A673 (cell line): ENCODE measurements around the gene CLCN2. TPM values are rescaled to one million over a fixed set of nuclear protein-coding genes. Genes with fewer than 3 reads are reported as not detected.

Source experiments
- BruUV-seq: library from RNA; stranded (reverse); fragments of 400-500 nt; replicated peaks from 2 replicates; lab custom pipeline; 2021; lab: Mats Ljungman, UMichigan
- CTCF ChIA-PET: fragments of 300-600 bp; sonication (Branson Sonifier 250); formaldehyde crosslinking; loops from one replicate; lab custom pipeline; 2022; ENCODE audit warnings: antibody characterized with exemption; lab: Charles Lee
- POLR2A ChIA-PET: fragments of 300-600 bp; sonication (Branson Sonifier 250); formaldehyde crosslinking; loops from one replicate; lab custom pipeline; 2022; ENCODE audit warnings: antibody characterized with exemption; ENCODE audit not compliant: low non-redundant PET; lab: Charles Lee
- DNase-seq: peaks from one replicate; pipeline ENCODE4 v3.0.0-alpha.2; 2015; ENCODE audit warnings: low spot score
- H3K27ac ChIP-seq: fragments of 200-600 bp; sonication (generic); 2 replicates; pipeline ENCODE4 v1.5.1; 2016; ENCODE audit warnings: mixed run types, low read depth, mild to moderate bottlenecking, mixed read lengths, antibody characterized with exemption, low read length; ENCODE audit not compliant: poor library complexity, severe bottlenecking
- H3K27me3 ChIP-seq: fragments of 200-600 bp; sonication (generic); replicated peaks from 2 replicates; pipeline ENCODE4 v1.6.1; 2017; ENCODE audit warnings: mixed run types, low read depth, mild to moderate bottlenecking, mixed read lengths, antibody characterized with exemption, low read length; ENCODE audit not compliant: insufficient read depth, poor library complexity
- H3K36me3 ChIP-seq: fragments of 200-600 bp; sonication (generic); 2 replicates; pipeline ENCODE4 v1.6.1; 2016; ENCODE audit warnings: mixed run types, mild to moderate bottlenecking, mixed read lengths, antibody characterized with exemption, low read length; ENCODE audit not compliant: insufficient read depth, poor library complexity, severe bottlenecking
- H3K4me1 ChIP-seq: fragments of 200-600 bp; sonication (generic); 2 replicates; pipeline ENCODE4 v1.6.1; 2017; ENCODE audit warnings: mixed run types, mild to moderate bottlenecking, mixed read lengths, antibody characterized with exemption, low read length; ENCODE audit not compliant: insufficient read depth, poor library complexity, severe bottlenecking
- H3K4me3 ChIP-seq: fragments of 200-600 bp; sonication (generic); 2 replicates; pipeline ENCODE4 v1.5.1; 2016; ENCODE audit warnings: low read depth, mixed run types, mild to moderate bottlenecking, mixed read lengths, low read length; ENCODE audit not compliant: poor library complexity, severe bottlenecking
- H3K9me3 ChIP-seq: fragments of 200-600 bp; sonication (generic); 2 replicates; pipeline ENCODE4 v1.6.1; 2016; ENCODE audit warnings: mixed run types, low read depth, mild to moderate bottlenecking, mixed read lengths, antibody characterized with exemption, low read length; ENCODE audit not compliant: poor library complexity, severe bottlenecking
- CTCF ChIP-seq: fragments of 300-800, 200-600 bp; sonication (generic); conservative IDR thresholded peaks from 2 replicates; pipeline ENCODE4 v1.5.1; 2017; ENCODE audit warnings: low read depth, mild to moderate bottlenecking, antibody characterized with exemption, low read length, moderate library complexity, mixed read lengths
- EZH2 ChIP-seq: fragments of 200-600 bp; sonication (generic); IDR thresholded peaks from 2 replicates; pipeline ENCODE4 v1.6.1; 2017; ENCODE audit warnings: borderline replicate concordance, low read depth, mild to moderate bottlenecking, mixed read lengths, antibody characterized with exemption, low read length; ENCODE audit not compliant: poor library complexity, severe bottlenecking
- intact Hi-C: fragments of 100-400 bp; cut with micrococcal nuclease; formaldehyde crosslinking; loops from one replicate; pipeline ENCODE4 v1.10.0; 2022; ENCODE audit not compliant: unreplicated experiment
- total RNA-seq: library from RNA; stranded (reverse); gene quantifications from 2 replicates; pipeline ENCODE4 v1.2.3, GENCODE V29; 2021

CLCN2 gene
- total RNA-seq, 1 experiment from 2014 or later, result 11.2 TPM

- no peaks in the 10 kb centered on the region for H3K27me3 ChIP-seq
- ChIA-PET POLR2A (no interaction called here), CTCF (no interaction called here)
- H3K9me3 ChIP-seq, result no peaks in the 10 kb centered on the region
- BruUV-seq, result no TSS peak
- no peak for DNase-seq
- intact Hi-C loops, result no loop called here
- TF ChIP-seq EZH2 (no peak), CTCF (no peak)
- H3K27ac ChIP-seq, result peak within 1 kb of the TSS; percentile 95
- H3K36me3 ChIP-seq, result peaks cover 29% of the 10 kb centered on the region
- peak within 1 kb of the TSS; percentile 90 for H3K4me3 ChIP-seq
- H3K4me1 ChIP-seq, result peaks cover 30% of the 10 kb centered on the region
Measured at GRCh38 chr3:184337399-184337714, 24.0 kb downstream of the CLCN2 start, which contains the start of gene FAM131A. Gene FAM131A, plus strand, starts transcription at chr3:184337600. Its CDS starts 31 bp downstream, at chr3:184337631.

DNA sequence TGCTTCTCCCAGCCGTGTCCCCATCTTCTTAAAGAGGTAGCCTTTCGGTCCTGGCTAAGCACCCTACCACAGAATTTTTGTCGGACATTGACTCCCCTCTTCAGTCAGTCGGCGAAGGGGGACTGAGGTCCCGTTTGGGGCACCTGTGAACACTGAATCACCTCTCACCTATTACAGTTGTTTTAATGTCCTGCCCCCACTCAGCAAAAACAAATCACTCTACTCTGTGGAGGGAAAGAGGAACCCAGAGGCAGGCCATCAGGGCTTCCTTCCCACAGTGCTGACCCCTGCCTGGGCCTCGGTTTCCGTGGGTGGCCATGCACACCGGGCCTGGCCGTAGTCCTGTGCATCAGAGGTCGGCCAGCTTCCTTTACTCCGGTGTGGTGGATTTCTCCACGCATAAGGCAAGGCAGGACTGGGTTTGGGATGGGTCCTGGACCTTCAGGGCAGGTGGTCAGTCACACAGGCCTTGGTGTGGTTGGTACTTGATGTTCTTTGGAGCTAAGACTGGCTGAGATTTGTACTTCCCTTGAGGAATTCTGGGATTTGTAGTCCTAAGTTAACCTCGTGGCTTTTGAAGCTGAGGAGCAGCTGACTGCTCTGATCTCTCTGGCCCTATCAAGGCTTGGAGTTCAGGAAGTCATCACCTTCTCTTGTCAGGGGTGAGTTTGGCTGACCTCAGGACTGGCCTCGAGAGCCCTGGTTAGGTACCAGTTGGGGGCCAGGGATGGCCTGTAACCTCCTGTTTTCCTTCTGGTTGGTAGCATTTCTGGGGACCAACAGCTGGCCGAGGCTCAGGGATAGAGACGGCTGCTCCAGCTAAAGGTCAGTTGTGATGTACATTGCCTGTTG is 24.6 kb downstream of the CLCN2 start:
- peak; percentile 59 for DNase-seq
- no peaks in the 10 kb centered on the region for H3K27me3 ChIP-seq
- no TSS peak for BruUV-seq
- peaks cover 34% of the 10 kb centered on the region for H3K36me3 ChIP-seq
- H3K27ac ChIP-seq, result peak overlapping the region; percentile 95
- intact Hi-C loops, result no loop called here
- ChIA-PET CTCF (no interaction called here), POLR2A (no interaction called here)
- H3K4me3 ChIP-seq, result peak overlapping the region; percentile 90
- peaks cover 30% of the 10 kb centered on the region for H3K4me1 ChIP-seq
- no peak for TF ChIP-seq CTCF
- no peak for TF ChIP-seq EZH2
- H3K9me3 ChIP-seq, result no peaks in the 10 kb centered on the region

DNA sequence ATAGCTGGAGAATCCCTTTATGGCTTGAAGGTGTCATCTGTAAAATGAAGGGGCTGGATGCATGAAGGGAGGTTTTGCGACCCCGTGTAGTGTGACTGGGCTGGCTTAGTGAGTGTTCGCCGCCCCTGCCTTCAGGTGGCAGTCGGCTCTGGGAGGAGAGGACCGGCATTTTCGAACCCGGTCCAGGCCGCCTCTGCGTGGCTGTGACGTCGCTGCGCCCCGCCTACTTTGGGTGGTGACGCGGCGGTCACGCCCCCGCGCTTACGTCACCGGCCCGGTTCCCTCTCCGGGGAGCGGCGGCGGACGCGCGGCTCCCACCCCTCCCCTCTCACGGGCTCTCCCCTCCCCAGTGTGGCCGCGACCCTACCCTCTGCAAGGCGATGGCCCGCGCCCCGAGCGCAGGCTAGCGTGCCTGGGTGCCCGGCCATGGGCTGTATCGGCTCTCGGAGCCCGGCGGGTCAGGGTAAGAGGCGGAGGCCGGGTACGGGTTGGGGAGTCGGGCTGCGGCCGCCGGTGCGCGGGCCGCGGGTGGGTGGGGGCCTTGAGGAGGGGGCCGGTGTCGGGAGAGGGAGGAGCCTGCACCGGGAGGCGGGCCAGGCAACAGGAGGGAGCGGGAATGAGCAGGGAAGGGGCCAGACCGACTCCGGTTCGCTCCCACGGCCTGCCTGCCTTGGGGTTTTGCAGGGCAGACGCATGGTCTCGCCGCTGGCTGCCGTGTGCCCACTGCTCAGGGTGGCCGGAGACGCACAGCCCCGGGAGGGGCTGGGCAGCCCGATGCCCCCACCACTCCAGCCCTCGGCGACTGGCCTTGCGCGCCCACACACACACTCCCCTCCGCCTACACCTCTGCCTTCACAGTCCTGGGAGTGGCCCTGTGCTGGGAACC is 25.5 kb downstream of the CLCN2 start:
- Histone ChIP-seq H3K4me3 (peak overlapping the region; percentile 90), H3K9me3 (no peaks in the 10 kb centered on the region), H3K27ac (peak overlapping the region; percentile 95), H3K27me3 (no peaks in the 10 kb centered on the region), H3K4me1 (peaks cover 30% of the 10 kb centered on the region), H3K36me3 (peaks cover 43% of the 10 kb centered on the region)
- DNase-seq, result peak; percentile 84
- ChIA-PET CTCF (no interaction called here), POLR2A (no interaction called here)
- no peak for TF ChIP-seq EZH2
- 0 out of 2 replicates have a peak, but pooled peaks have one; percentile 8 for TF ChIP-seq CTCF
- BruUV-seq, result no TSS peak
- intact Hi-C loops, result no loop called here
